GM12878 (cell line): ENCODE results near the gene LAMB4. TPM values are rescaled to one million over a fixed set of nuclear protein-coding genes. Genes with fewer than 3 reads are reported as not detected.

Source experiments
- ATAC-seq: fragments of 200-7000 bp; cut with Tn5 transposase; 3 replicates; pipeline ENCODE4 v1.9.1; 2020; ENCODE audit warnings: mild to moderate bottlenecking, moderate library complexity
- BruUV-seq: library from RNA; stranded (reverse); fragments of 400-500 nt; replicated peaks from 2 replicates; lab custom pipeline; 2021; lab: Mats Ljungman, UMichigan
- CTCF ChIA-PET: fragments of 300-600 bp; sonication (Branson Sonifier 250); formaldehyde crosslinking; extraction: SDS; loops from one replicate; lab custom pipeline; 2021; ENCODE audit warnings: inconsistent platforms; lab: Yijun Ruan, JAX
- POLR2A ChIA-PET: fragments of 350-600 bp; formaldehyde crosslinking; extraction: SDS; loops from one replicate; lab custom pipeline; 2021; ENCODE audit warnings: inconsistent platforms; lab: Charles Lee
- RAD21 ChIA-PET: fragments of 300-600 bp; sonication (Branson Sonifier 250); formaldehyde crosslinking; loops from one replicate; lab custom pipeline; 2023; ENCODE audit warnings: antibody characterized with exemption; ENCODE audit not compliant: unreplicated experiment; lab: Charles Lee
- SMC1A ChIA-PET: fragments of 300-600 bp; sonication (Branson Sonifier 250); formaldehyde crosslinking; loops from one replicate; lab custom pipeline; 2023; ENCODE audit not compliant: unreplicated experiment, uncharacterized antibody; lab: Charles Lee
- DNase-seq: peaks from one replicate; pipeline ENCODE4 v3.0.0-alpha.2; 2011; ENCODE audit warnings: low read depth, low spot score
- FAIRE-seq: peaks from 3 replicates; lab custom pipeline; 2011; peaks lifted over from hg19 to GRCh38; lab: Jason Lieb, UNC
- H2AFZ ChIP-seq: 2 replicates; pipeline ENCODE4 v1.6.0; 2011; ENCODE audit warnings: low read depth, low read length, control low read depth; ENCODE audit not compliant: control insufficient read depth
- H3K27ac ChIP-seq: 2 replicates; pipeline ENCODE4 v1.5.1; 2011; ENCODE audit warnings: control low read depth; ENCODE audit not compliant: control insufficient read depth, insufficient read depth
- H3K27me3 ChIP-seq, 2 experiments: replicated peaks in 1 of 2; 2 replicates each; pipeline versions ENCODE4 v1.6.0 to v1.6.1; 2011; ENCODE audit warnings: low read length in 1 of 2; ENCODE audit not compliant: control insufficient read depth in 2 of 2, insufficient read depth in 2 of 2
- H3K36me3 ChIP-seq, 2 experiments: 2 replicates each; pipeline ENCODE4 v1.5.1; 2011; ENCODE audit warnings: low read length in 1 of 2; ENCODE audit not compliant: control insufficient read depth in 2 of 2, insufficient read depth in 2 of 2
- H3K4me1 ChIP-seq: 2 replicates; pipeline ENCODE4 v1.6.1; 2011; ENCODE audit warnings: mild to moderate bottlenecking, low read length, moderate library complexity, mixed read lengths; ENCODE audit not compliant: control insufficient read depth, insufficient read depth
- H3K4me2 ChIP-seq: 2 replicates; pipeline ENCODE4 v1.6.0; 2011; ENCODE audit warnings: control low read depth; ENCODE audit not compliant: control insufficient read depth, insufficient read depth
- H3K4me3 ChIP-seq: fragments of 200-600 bp; sonication (generic); 2 replicates; pipeline ENCODE4 v1.5.1; 2016
- H3K79me2 ChIP-seq: 2 replicates; pipeline ENCODE4 v1.6.0; 2011; ENCODE audit warnings: low read length; ENCODE audit not compliant: control insufficient read depth, insufficient read depth
- H3K9ac ChIP-seq: 2 replicates; pipeline ENCODE4 v1.8.0; 2011; ENCODE audit warnings: low read length, control low read depth, mixed read lengths; ENCODE audit not compliant: control insufficient read depth, insufficient read depth
- H3K9me3 ChIP-seq: replicated peaks from 3 replicates; pipeline ENCODE4 v1.5.1; 2011; ENCODE audit warnings: mild to moderate bottlenecking, low read length; ENCODE audit not compliant: control insufficient read depth, insufficient read depth
- H4K20me1 ChIP-seq: 2 replicates; pipeline ENCODE4 v1.6.0; 2011; ENCODE audit not compliant: control insufficient read depth, insufficient read depth
- CTCF ChIP-seq, 3 experiments: IDR thresholded peaks in 2 of 3; conservative IDR thresholded peaks in 1 of 3; 2 replicates each; pipeline ENCODE4 v1.5.1; 2011; ENCODE audit warnings: low read depth in 3 of 3, low read length in 3 of 3, mild to moderate bottlenecking in 3 of 3, control low read depth in 2 of 3, moderate library complexity in 2 of 3, inconsistent platforms in 1 of 3, mixed read lengths in 1 of 3; ENCODE audit not compliant: control insufficient read depth in 2 of 3, insufficient read depth in 1 of 3; ENCODE audit errors: extremely low read depth in 1 of 3
- KDM1A ChIP-seq: fragments of 200-600 bp; sonication (generic); IDR thresholded peaks from 2 replicates; pipeline ENCODE4 v1.6.1; 2016; ENCODE audit warnings: borderline replicate concordance
- WGBS: methylation state at CpG from one replicate; pipeline ENCODE4 v1.1.6; 2016; ENCODE audit warnings: low lambda C conversion rate; ENCODE audit not compliant: insufficient replicate concordance, insufficient coverage; ENCODE audit errors: missing lambda C conversion rate; 5-methylcytosine and 5-hydroxymethylcytosine counted together
- in situ Hi-C: fragments of 300-500 bp; cut with MboI; formaldehyde crosslinking; loops from 9 replicates; pipeline ENCODE4 v1.14.3; 2018; ENCODE audit warnings: mixed read lengths
- intact Hi-C: fragments of 100-400 bp; cut with micrococcal nuclease; formaldehyde crosslinking; loops from one replicate; pipeline ENCODE4 v1.14.2; 2022; ENCODE audit not compliant: unreplicated experiment
- polyA plus RNA-seq, 11 experiments: library from polyadenylated mRNA; depleted of rRNA in 4 of 11; unstranded in 6 of 11; stranded (reverse) in 5 of 11; fragments of >200 nt; fragmentation: Nextera tagmentation in 4 of 11; fragmentation: Illumina TruSeq in 1 of 11; extraction: Ambion mirVana in 4 of 11; extraction: Trizol in 1 of 11; gene quantifications; 1 replicate in 1 of 11; 2 replicates in 10 of 11; pipeline versions ENCODE4 v1.2.1 to v1.2.3, GENCODE V29; 2011 to 2016; ENCODE audit warnings: inconsistent platforms in 2 of 11, missing spikeins in 2 of 11, low read depth in 1 of 11
- total RNA-seq, 4 experiments: library from RNA; depleted of rRNA in 3 of 4; stranded (reverse); fragments of >200 nt in 3 of 4; fragmentation: Illumina TruSeq in 1 of 4; extraction: Trizol in 1 of 4; gene quantifications; 2 replicates each; pipeline versions ENCODE4 v1.2.1 to v1.2.3, GENCODE V29; 2013 to 2021

Gene LAMB4
- total and polyA plus RNA-seq, 10 of the 15 experiments (the other 5 are each of a cell fraction or from before 2014, with no cell fraction given), result 0.04 to 0.06 TPM; not detected in 8

- intact Hi-C loops, result no loop called here
- CTCF ChIA-PET, result no interaction called here
Measured at GRCh38 chr7:107982918-107983389, 147.2 kb downstream of the LAMB4 start.

More at GRCh38 chr7:107982918-107983389, 147.2 kb downstream of the LAMB4 start:
- no peaks in the 10 kb centered on the region for H3K36me3 ChIP-seq
- H3K27me3 ChIP-seq, result peaks cover 0 to 1% of the 10 kb centered on the region in 2 experiments; a peak in 2 of 4 replicates
- H3K27ac ChIP-seq, result no peak overlapping the region
- no peak overlapping the region for H2AFZ ChIP-seq
- H3K9ac ChIP-seq, result no peak overlapping the region
- in situ Hi-C loops, result no loop called here
- ChIA-PET RAD21 (interaction anchor here (0.6 kb wide), 1 partner anchor 12 kb away, joined by 4 read pairs; no protein-coding TSS in a partner anchor), SMC1A (interaction anchor here (0.8 kb wide), 1 partner anchor 108 kb away, joined by 3 read pairs; no protein-coding TSS in a partner anchor), POLR2A (no interaction called here)
- H3K4me3 ChIP-seq, result no peak overlapping the region
- DNase-seq, result no peak
- 0% methylated on average over 2 of the region's 2 CpGs for WGBS
- H3K4me2 ChIP-seq, result no peak overlapping the region
- no peak for FAIRE-seq
- 0 out of 3 replicates have a peak, but pooled peaks have one; percentile 35 for ATAC-seq
- H3K79me2 ChIP-seq, result no peaks in the 10 kb centered on the region
- H4K20me1 ChIP-seq, result no peaks in the 10 kb centered on the region
- no peak for TF ChIP-seq KDM1A
- TF ChIP-seq CTCF (IDR thresholded peaks at IDR 0.05 in 2 of 3, conservative IDR thresholded peaks at IDR 0.05 in 1 of 3; ENCODE audit: control insufficient read depth in 2 of 3, extremely low read depth in 1 of 3, insufficient read depth in 1 of 3, low read depth in 3 of 3, low read length in 3 of 3), result peak in 1 of 3 experiments; percentile 27; a peak in 1 of 6 replicates
- H3K4me1 ChIP-seq, result no peaks in the 10 kb centered on the region
- H3K9me3 ChIP-seq, result no peaks in the 10 kb centered on the region
- no TSS peak for BruUV-seq
